Measurements from ENCODE around the gene FAM221B. TPM values are rescaled to one million over a fixed set of nuclear protein-coding genes. Genes with fewer than 3 reads are reported as not detected.

The FAM221B gene
- total and polyA plus RNA-seq, 2 donors, result under 0.01 to 0.05 TPM

DNA sequence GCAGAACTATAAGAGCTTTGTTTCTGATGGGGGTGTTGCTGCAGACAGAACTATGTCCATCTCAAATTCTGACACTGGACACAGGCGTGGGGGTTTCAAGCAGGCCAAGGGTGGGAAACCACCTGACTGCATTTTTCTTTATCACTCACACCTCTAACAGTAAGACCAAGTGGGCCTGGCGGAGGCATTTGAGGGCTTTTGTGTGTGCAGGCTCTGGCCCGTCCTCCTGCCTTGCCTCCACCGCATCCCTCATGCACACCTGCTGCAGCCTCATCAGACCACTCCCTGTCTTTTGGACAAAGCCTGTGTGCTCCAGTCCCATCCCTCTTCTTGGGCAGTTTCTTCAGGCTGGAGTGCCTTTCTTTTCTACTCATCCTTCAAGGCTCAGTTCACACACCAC lies 33.8 kb upstream of the FAM221B start:
- no peaks in the 10 kb centered on the region for H3K4me1 ChIP-seq (ENCODE audit: control insufficient read depth in 2 of 2, insufficient read depth in 2 of 2, low read length in 2 of 2)
- no peaks in the 10 kb centered on the region for H3K36me3 ChIP-seq (ENCODE audit: control insufficient read depth in 2 of 2, insufficient read depth in 2 of 2, low read length in 1 of 2)
- peaks cover 0 to 23% of the 10 kb centered on the region in 2 donors for H3K27me3 ChIP-seq (ENCODE audit: control insufficient read depth in 2 of 2, insufficient read depth in 1 of 2, low read length in 1 of 2)
- no peak overlapping the region for H3K27ac ChIP-seq (ENCODE audit: low read depth in 1 of 2, low read length in 1 of 2)
- H3K4me3 ChIP-seq (ENCODE audit: low read length in 2 of 2), result no peak overlapping the region
- no peak for DNase-seq (ENCODE audit: low read depth in 6 of 9, low spot score in 9 of 9)
- no peaks in the 10 kb centered on the region for H3K9me3 ChIP-seq (ENCODE audit: control insufficient read depth in 2 of 2, insufficient read depth in 1 of 2, low read length in 1 of 2)
- WGBS, result 96% methylated on average over 4 of the region's 4 CpGs

DNA sequence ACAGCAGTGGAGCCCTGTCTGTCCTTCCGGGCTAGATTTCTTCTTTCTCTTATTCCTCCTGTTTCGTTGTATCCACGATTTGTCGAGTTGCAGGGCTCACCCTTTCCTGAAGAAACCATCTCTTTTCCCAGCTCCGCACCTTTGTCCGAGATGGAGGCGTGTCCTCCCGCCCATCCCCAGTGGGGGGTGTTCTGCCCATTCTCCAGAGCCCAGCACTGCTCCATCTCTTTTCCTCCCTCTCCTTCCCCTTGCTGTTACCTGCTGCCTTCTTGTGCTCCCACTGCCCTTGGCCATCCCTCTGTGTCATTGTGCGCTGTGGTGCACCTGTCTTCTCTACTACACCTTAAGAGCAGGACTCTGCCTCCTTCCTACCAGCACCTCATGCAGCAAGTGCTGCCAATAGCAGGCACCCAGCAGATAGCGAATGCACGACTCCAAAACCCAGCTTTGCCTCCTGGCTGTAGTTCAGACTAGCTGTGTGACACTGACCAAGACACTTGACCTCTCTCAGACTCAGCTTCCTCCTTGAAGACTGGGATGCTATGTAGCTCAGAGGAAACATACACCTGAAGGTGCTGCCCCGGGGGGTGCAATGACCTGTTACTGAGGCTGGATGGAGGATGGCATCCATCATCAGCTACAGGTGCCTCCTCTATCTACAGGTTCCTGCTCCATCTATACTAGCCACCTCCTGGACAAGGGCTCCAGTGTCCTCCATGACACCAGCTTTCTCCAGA lies 32.8 kb upstream of the FAM221B start:
- Histone ChIP-seq H3K27me3 (ENCODE audit: control insufficient read depth in 2 of 2, insufficient read depth in 1 of 2, low read length in 1 of 2) (peaks cover 0 to 23% of the 10 kb centered on the region in 2 donors), H3K4me1 (ENCODE audit: control insufficient read depth in 2 of 2, insufficient read depth in 2 of 2, low read length in 2 of 2) (no peaks in the 10 kb centered on the region), H3K9me3 (ENCODE audit: control insufficient read depth in 2 of 2, insufficient read depth in 1 of 2, low read length in 1 of 2) (no peaks in the 10 kb centered on the region), H3K36me3 (ENCODE audit: control insufficient read depth in 2 of 2, insufficient read depth in 2 of 2, low read length in 1 of 2) (no peaks in the 10 kb centered on the region), H3K4me3 (ENCODE audit: low read length in 2 of 2) (no peak overlapping the region), H3K27ac (ENCODE audit: low read depth in 1 of 2, low read length in 1 of 2) (no peak overlapping the region)
- no peak for DNase-seq (ENCODE audit: low read depth in 6 of 9, low spot score in 9 of 9)
- WGBS, result 84% methylated on average over 12 of the region's 12 CpGs

- 74% methylated on average over 3 of the region's 3 CpGs for WGBS
- Histone ChIP-seq H3K27ac (ENCODE audit: low read depth in 1 of 2, low read length in 1 of 2) (no peak overlapping the region), H3K27me3 (ENCODE audit: control insufficient read depth in 2 of 2, insufficient read depth in 1 of 2, low read length in 1 of 2) (peaks cover 0 to 23% of the 10 kb centered on the region in 2 donors), H3K36me3 (ENCODE audit: control insufficient read depth in 2 of 2, insufficient read depth in 2 of 2, low read length in 1 of 2) (no peaks in the 10 kb centered on the region), H3K9me3 (ENCODE audit: control insufficient read depth in 2 of 2, insufficient read depth in 1 of 2, low read length in 1 of 2) (no peaks in the 10 kb centered on the region), H3K4me1 (ENCODE audit: control insufficient read depth in 2 of 2, insufficient read depth in 2 of 2, low read length in 2 of 2) (no peaks in the 10 kb centered on the region), H3K4me3 (ENCODE audit: low read length in 2 of 2) (no peak overlapping the region)
- DNase-seq (ENCODE audit: low read depth in 6 of 9, low spot score in 9 of 9), result no peak
Measured at GRCh38 chr9:35859990-35860339, 31.4 kb upstream of the FAM221B start.

- no peak for DNase-seq (ENCODE audit: low read depth in 6 of 9, low spot score in 9 of 9)
- WGBS, result 71% methylated on average over 16 of the region's 16 CpGs
- H3K4me1 ChIP-seq (ENCODE audit: control insufficient read depth in 2 of 2, insufficient read depth in 2 of 2, low read length in 2 of 2), result no peaks in the 10 kb centered on the region
- H3K27ac ChIP-seq (ENCODE audit: low read depth in 1 of 2, low read length in 1 of 2), result no peak overlapping the region
- H3K4me3 ChIP-seq (ENCODE audit: low read length in 2 of 2), result no peak overlapping the region
- H3K9me3 ChIP-seq (ENCODE audit: control insufficient read depth in 2 of 2, insufficient read depth in 1 of 2, low read length in 1 of 2), result no peaks in the 10 kb centered on the region
- peaks cover 0 to 20% of the 10 kb centered on the region in 2 donors for H3K27me3 ChIP-seq (ENCODE audit: control insufficient read depth in 2 of 2, insufficient read depth in 1 of 2, low read length in 1 of 2)
- H3K36me3 ChIP-seq (ENCODE audit: control insufficient read depth in 2 of 2, insufficient read depth in 2 of 2, low read length in 1 of 2), result no peaks in the 10 kb centered on the region
Measured at GRCh38 chr9:35859310-35859989, 30.9 kb upstream of the FAM221B start.

DNA sequence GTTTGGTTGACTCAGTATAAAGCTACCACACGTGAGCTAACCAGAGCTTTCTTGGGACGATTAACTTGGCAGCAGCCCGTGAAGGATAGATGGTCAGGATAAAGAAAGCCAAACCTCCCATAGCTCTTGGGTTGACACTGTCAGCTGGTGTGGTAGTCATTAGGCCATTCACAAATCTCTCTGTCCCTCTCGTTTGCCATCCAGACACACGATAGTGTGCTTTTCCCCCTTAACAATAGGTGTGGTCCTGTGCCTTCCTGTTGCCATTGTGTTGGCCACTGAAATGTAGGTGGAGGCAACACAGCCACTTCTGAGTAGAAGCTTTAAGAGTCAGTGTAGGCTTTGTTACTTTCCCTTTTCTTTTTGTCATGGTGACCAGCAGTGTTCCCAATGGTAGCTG lies 29.9 kb upstream of the FAM221B start:
- Histone ChIP-seq H3K4me1 (ENCODE audit: control insufficient read depth in 2 of 2, insufficient read depth in 2 of 2, low read length in 2 of 2) (no peaks in the 10 kb centered on the region), H3K36me3 (ENCODE audit: control insufficient read depth in 2 of 2, insufficient read depth in 2 of 2, low read length in 1 of 2) (no peaks in the 10 kb centered on the region), H3K27me3 (ENCODE audit: control insufficient read depth in 2 of 2, insufficient read depth in 1 of 2, low read length in 1 of 2) (peaks cover 0 to 17% of the 10 kb centered on the region in 2 donors), H3K4me3 (ENCODE audit: low read length in 2 of 2) (no peak overlapping the region), H3K9me3 (ENCODE audit: control insufficient read depth in 2 of 2, insufficient read depth in 1 of 2, low read length in 1 of 2) (no peaks in the 10 kb centered on the region), H3K27ac (ENCODE audit: low read depth in 1 of 2, low read length in 1 of 2) (no peak overlapping the region)
- WGBS, result 94% methylated on average over 5 of the region's 5 CpGs
- DNase-seq (ENCODE audit: low read depth in 6 of 9, low spot score in 9 of 9), result no peak

DNA sequence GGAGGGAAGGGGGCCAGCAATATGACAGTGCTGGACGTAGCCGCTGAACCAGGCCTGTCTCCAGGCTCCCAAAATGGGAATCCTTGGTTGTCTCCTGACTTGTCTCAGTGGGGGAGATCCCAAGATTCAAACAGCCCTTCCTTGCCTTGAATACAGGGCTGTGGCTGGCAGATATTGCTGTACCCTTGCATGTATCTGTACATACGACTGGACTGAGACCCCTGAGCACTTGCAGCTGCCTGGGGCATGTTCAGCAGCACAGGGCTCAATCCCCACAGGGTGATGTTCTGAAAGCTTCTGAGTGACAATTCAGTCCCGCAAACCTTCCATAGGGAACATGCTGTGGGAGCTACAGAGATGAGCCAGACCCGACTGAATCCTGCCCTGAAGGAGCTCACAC lies 28.4 kb upstream of the FAM221B start:
- no peaks in the 10 kb centered on the region for H3K9me3 ChIP-seq (ENCODE audit: control insufficient read depth in 2 of 2, insufficient read depth in 1 of 2, low read length in 1 of 2)
- H3K27ac ChIP-seq (ENCODE audit: low read depth in 1 of 2, low read length in 1 of 2), result no peak overlapping the region
- 96% methylated on average over 5 of the region's 5 CpGs for WGBS
- H3K36me3 ChIP-seq (ENCODE audit: control insufficient read depth in 2 of 2, insufficient read depth in 2 of 2, low read length in 1 of 2), result no peaks in the 10 kb centered on the region
- DNase-seq (ENCODE audit: low read depth in 6 of 9, low spot score in 9 of 9), result no peak
- H3K4me1 ChIP-seq (ENCODE audit: control insufficient read depth in 2 of 2, insufficient read depth in 2 of 2, low read length in 2 of 2), result no peaks in the 10 kb centered on the region
- H3K27me3 ChIP-seq (ENCODE audit: control insufficient read depth in 2 of 2, insufficient read depth in 1 of 2, low read length in 1 of 2), result peaks cover 0 to 17% of the 10 kb centered on the region in 2 donors
- no peak overlapping the region for H3K4me3 ChIP-seq (ENCODE audit: low read length in 2 of 2)

GRCh38 chr9:35856206-35856605 lies 27.7 kb upstream of the FAM221B start:
- 86% methylated on average over 3 of the region's 3 CpGs for WGBS
- no peaks in the 10 kb centered on the region for H3K36me3 ChIP-seq (ENCODE audit: control insufficient read depth in 2 of 2, insufficient read depth in 2 of 2, low read length in 1 of 2)
- peaks cover 0 to 12% of the 10 kb centered on the region in 2 donors for H3K27me3 ChIP-seq (ENCODE audit: control insufficient read depth in 2 of 2, insufficient read depth in 1 of 2, low read length in 1 of 2)
- H3K9me3 ChIP-seq (ENCODE audit: control insufficient read depth in 2 of 2, insufficient read depth in 1 of 2, low read length in 1 of 2), result no peaks in the 10 kb centered on the region
- no peaks in the 10 kb centered on the region for H3K4me1 ChIP-seq (ENCODE audit: control insufficient read depth in 2 of 2, insufficient read depth in 2 of 2, low read length in 2 of 2)
- H3K4me3 ChIP-seq (ENCODE audit: low read length in 2 of 2), result no peak overlapping the region
- H3K27ac ChIP-seq (ENCODE audit: low read depth in 1 of 2, low read length in 1 of 2), result no peak overlapping the region
- DNase-seq (ENCODE audit: low read depth in 6 of 9, low spot score in 9 of 9), result no peak

GRCh38 chr9:35854091-35854762 lies 25.7 kb upstream of the FAM221B start:
- no peak for DNase-seq (ENCODE audit: low read depth in 6 of 9, low spot score in 9 of 9)
- no peaks in the 10 kb centered on the region for H3K4me1 ChIP-seq (ENCODE audit: control insufficient read depth in 2 of 2, insufficient read depth in 2 of 2, low read length in 2 of 2)
- peaks cover 0 to 5% of the 10 kb centered on the region in 2 donors for H3K27me3 ChIP-seq (ENCODE audit: control insufficient read depth in 2 of 2, insufficient read depth in 1 of 2, low read length in 1 of 2)
- 96% methylated on average over 7 of the region's 7 CpGs for WGBS
- no peak overlapping the region for H3K4me3 ChIP-seq (ENCODE audit: low read length in 2 of 2)
- no peak overlapping the region for H3K27ac ChIP-seq (ENCODE audit: low read depth in 1 of 2, low read length in 1 of 2)
- H3K9me3 ChIP-seq (ENCODE audit: control insufficient read depth in 2 of 2, insufficient read depth in 1 of 2, low read length in 1 of 2), result no peaks in the 10 kb centered on the region
- no peaks in the 10 kb centered on the region for H3K36me3 ChIP-seq (ENCODE audit: control insufficient read depth in 2 of 2, insufficient read depth in 2 of 2, low read length in 1 of 2)
